ENCODE results near the gene SCAI. TPM values are rescaled to one million over a fixed set of nuclear protein-coding genes. Genes with fewer than 3 reads are reported as not detected.

SCAI gene
- total and polyA plus RNA-seq, 2 donors (not counting 1 experiment from before 2014, with no cell fraction given), result 5.4 to 9.7 TPM

DNA sequence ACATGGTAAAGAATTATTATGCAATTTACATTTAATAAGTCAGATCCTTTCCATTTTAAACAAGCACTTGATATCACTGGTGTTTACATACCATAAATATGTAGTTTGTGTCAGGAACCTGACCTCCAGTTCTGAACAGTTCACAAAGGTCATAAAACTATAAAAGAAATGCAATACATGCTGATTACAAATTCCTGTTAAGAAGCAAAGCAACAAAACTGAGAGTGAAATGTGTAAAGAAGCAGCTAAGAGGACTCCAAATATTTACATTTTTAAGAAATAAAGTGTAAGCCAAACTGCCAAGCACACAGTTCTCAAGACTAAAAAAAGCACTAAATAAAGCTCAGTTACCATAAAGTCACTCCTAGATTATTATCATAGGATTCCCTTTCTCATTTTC, 17.4 kb upstream of the SCAI start:
- no peak overlapping the region for H2AFZ ChIP-seq (ENCODE audit: low read length)
- no peaks in the 10 kb centered on the region for H3K36me3 ChIP-seq (ENCODE audit: control insufficient read depth, insufficient read depth, low read length)
- H3K4me2 ChIP-seq (ENCODE audit: extremely low read depth, insufficient read depth, low read length), result no peak overlapping the region
- no peaks in the 10 kb centered on the region for H3K4me1 ChIP-seq (ENCODE audit: control insufficient read depth, extremely low read depth, insufficient read depth, low read length)
- H4K20me1 ChIP-seq (ENCODE audit: control insufficient read depth, extremely low read depth, insufficient read depth, low read length), result no peaks in the 10 kb centered on the region
- no peaks in the 10 kb centered on the region for H3K27me3 ChIP-seq (ENCODE audit: control insufficient read depth, insufficient read depth, low read length)
- H3K27ac ChIP-seq (ENCODE audit: insufficient read depth, low read length), result no peak overlapping the region
- H3K4me3 ChIP-seq (replicated peaks in 1 of 4; ENCODE audit: control extremely low read depth in 1 of 4, insufficient read depth in 1 of 4, low read depth in 3 of 4, low read length in 4 of 4), result no peak overlapping the region
- TF ChIP-seq EZH2 (IDR thresholded peaks at IDR 0.05; ENCODE audit: low read length, missing control alignments), result no peak
- TF ChIP-seq, protein P1, sequence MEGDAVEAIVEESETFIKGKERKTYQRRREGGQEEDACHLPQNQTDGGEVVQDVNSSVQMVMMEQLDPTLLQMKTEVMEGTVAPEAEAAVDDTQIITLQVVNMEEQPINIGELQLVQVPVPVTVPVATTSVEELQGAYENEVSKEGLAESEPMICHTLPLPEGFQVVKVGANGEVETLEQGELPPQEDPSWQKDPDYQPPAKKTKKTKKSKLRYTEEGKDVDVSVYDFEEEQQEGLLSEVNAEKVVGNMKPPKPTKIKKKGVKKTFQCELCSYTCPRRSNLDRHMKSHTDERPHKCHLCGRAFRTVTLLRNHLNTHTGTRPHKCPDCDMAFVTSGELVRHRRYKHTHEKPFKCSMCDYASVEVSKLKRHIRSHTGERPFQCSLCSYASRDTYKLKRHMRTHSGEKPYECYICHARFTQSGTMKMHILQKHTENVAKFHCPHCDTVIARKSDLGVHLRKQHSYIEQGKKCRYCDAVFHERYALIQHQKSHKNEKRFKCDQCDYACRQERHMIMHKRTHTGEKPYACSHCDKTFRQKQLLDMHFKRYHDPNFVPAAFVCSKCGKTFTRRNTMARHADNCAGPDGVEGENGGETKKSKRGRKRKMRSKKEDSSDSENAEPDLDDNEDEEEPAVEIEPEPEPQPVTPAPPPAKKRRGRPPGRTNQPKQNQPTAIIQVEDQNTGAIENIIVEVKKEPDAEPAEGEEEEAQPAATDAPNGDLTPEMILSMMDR (conservative IDR thresholded peaks at IDR 0.05 in 1 of 2, IDR thresholded peaks at IDR 0.05 in 1 of 2; ENCODE audit: low read depth in 1 of 2, low read length in 2 of 2), result no peak
- no peak for DNase-seq (ENCODE audit: low read depth in 2 of 2)
- no peaks in the 10 kb centered on the region for H3K9me3 ChIP-seq (ENCODE audit: control insufficient read depth, insufficient read depth, low read depth, low read length)
- no peaks in the 10 kb centered on the region for H3K79me2 ChIP-seq (ENCODE audit: control insufficient read depth, insufficient read depth, low read length)
- no peak overlapping the region for H3K9ac ChIP-seq (ENCODE audit: insufficient read depth, low read length)

DNA sequence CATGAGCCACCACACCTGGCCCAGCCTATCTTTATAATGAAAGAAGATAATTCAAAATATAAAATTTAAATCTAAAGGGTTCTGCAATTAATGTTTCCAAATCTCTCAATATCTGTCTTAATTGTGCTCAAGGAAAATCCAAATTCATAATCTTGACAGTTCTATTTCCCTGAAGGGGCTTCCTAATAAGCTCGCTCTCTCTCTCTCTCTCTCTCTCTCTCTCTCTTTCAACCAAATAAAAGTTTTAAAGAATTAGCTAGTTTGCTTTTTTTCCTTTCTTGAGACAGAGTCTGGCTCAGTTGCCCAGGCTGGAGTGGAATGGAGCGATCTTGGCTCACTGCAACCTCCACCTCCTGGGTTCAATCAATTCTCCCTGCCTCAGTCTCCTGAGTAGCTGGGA, 13.2 kb upstream of the SCAI start:
- DNase-seq (ENCODE audit: low read depth in 2 of 2), result no peak
- Histone ChIP-seq H4K20me1 (ENCODE audit: control insufficient read depth, extremely low read depth, insufficient read depth, low read length) (no peaks in the 10 kb centered on the region), H2AFZ (ENCODE audit: low read length) (no peak overlapping the region), H3K4me1 (ENCODE audit: control insufficient read depth, extremely low read depth, insufficient read depth, low read length) (no peaks in the 10 kb centered on the region), H3K9me3 (ENCODE audit: control insufficient read depth, insufficient read depth, low read depth, low read length) (no peaks in the 10 kb centered on the region), H3K36me3 (ENCODE audit: control insufficient read depth, insufficient read depth, low read length) (peaks cover 2% of the 10 kb centered on the region), H3K4me2 (ENCODE audit: extremely low read depth, insufficient read depth, low read length) (no peak overlapping the region), H3K27me3 (ENCODE audit: control insufficient read depth, insufficient read depth, low read length) (no peaks in the 10 kb centered on the region), H3K27ac (ENCODE audit: insufficient read depth, low read length) (no peak overlapping the region), H3K79me2 (ENCODE audit: control insufficient read depth, insufficient read depth, low read length) (no peaks in the 10 kb centered on the region), H3K4me3 (replicated peaks in 1 of 4; ENCODE audit: control extremely low read depth in 1 of 4, insufficient read depth in 1 of 4, low read depth in 3 of 4, low read length in 4 of 4) (no peak overlapping the region), H3K9ac (ENCODE audit: insufficient read depth, low read length) (no peak overlapping the region)
- TF ChIP-seq, protein P1 (conservative IDR thresholded peaks at IDR 0.05 in 1 of 2, IDR thresholded peaks at IDR 0.05 in 1 of 2; ENCODE audit: low read depth in 1 of 2, low read length in 2 of 2), result no peak
- no peak for TF ChIP-seq EZH2 (IDR thresholded peaks at IDR 0.05; ENCODE audit: low read length, missing control alignments)

GRCh38 chr9:125153712-125154367, 10.5 kb upstream of the SCAI start:
- Histone ChIP-seq H3K36me3 (ENCODE audit: control insufficient read depth, insufficient read depth, low read length) (peaks cover 2% of the 10 kb centered on the region), H3K4me1 (ENCODE audit: control insufficient read depth, extremely low read depth, insufficient read depth, low read length) (no peaks in the 10 kb centered on the region), H4K20me1 (ENCODE audit: control insufficient read depth, extremely low read depth, insufficient read depth, low read length) (no peaks in the 10 kb centered on the region), H3K27me3 (ENCODE audit: control insufficient read depth, insufficient read depth, low read length) (no peaks in the 10 kb centered on the region), H3K9me3 (ENCODE audit: control insufficient read depth, insufficient read depth, low read depth, low read length) (no peaks in the 10 kb centered on the region), H3K79me2 (ENCODE audit: control insufficient read depth, insufficient read depth, low read length) (no peaks in the 10 kb centered on the region), H3K4me2 (ENCODE audit: extremely low read depth, insufficient read depth, low read length) (no peak overlapping the region), H2AFZ (ENCODE audit: low read length) (no peak overlapping the region), H3K27ac (ENCODE audit: insufficient read depth, low read length) (no peak overlapping the region), H3K9ac (ENCODE audit: insufficient read depth, low read length) (no peak overlapping the region), H3K4me3 (replicated peaks in 1 of 4; ENCODE audit: control extremely low read depth in 1 of 4, insufficient read depth in 1 of 4, low read depth in 3 of 4, low read length in 4 of 4) (no peak overlapping the region)
- TF ChIP-seq, protein P1 (conservative IDR thresholded peaks at IDR 0.05 in 1 of 2, IDR thresholded peaks at IDR 0.05 in 1 of 2; ENCODE audit: low read depth in 1 of 2, low read length in 2 of 2), result no peak
- no peak for TF ChIP-seq EZH2 (IDR thresholded peaks at IDR 0.05; ENCODE audit: low read length, missing control alignments)
- DNase-seq (ENCODE audit: low read depth in 2 of 2), result peak in 1 of 2 donors; percentile 30
